Left colon (tissue), 2 donors: ENCODE data around the gene GTF2A1L. TPM values are rescaled to one million over a fixed set of nuclear protein-coding genes. Genes with fewer than 3 reads are reported as not detected.
"Not testable (repeated sequence)": the region's sequence is repeated elsewhere in the genome, so short reads cannot be mapped to it uniquely, and the experiment has no call there.

Experiments
- ATAC-seq: fragments of 200-7000 bp; cut with Tn5 transposase; one replicate; pipeline ENCODE4 v1.9.1; 2020; ENCODE audit warnings: mild to moderate bottlenecking, moderate library complexity
- DNase-seq, 2 donors: peaks; one replicate each; pipeline ENCODE4 v3.0.0-alpha.2; 2020
- intact Hi-C, 2 donors: fragments of 100-400 bp; cut with DNase I in 1 of 2; cut with micrococcal nuclease in 1 of 2; formaldehyde crosslinking; loops; one replicate each; pipeline versions ENCODE4 v1.11.2 to v1.14.0; 2022; cut with DNase I, micrococcal nuclease
- total RNA-seq, 2 donors: library from RNA; stranded (reverse); fragmentation: NEBNext Ultra II Directional; extraction: Animal tissue kit (Norgen Biotek cat#: 25700); gene quantifications; one replicate each; pipeline ENCODE4 v1.2.1, GENCODE V29; 2021
- donor health status: DM: no; HTN: no; CAD: no.
- donor health status: DM: yes; HTN: yes; CAD: no.

Gene GTF2A1L
- total RNA-seq, 2 donors from 2014 or later: not detected

DNA sequence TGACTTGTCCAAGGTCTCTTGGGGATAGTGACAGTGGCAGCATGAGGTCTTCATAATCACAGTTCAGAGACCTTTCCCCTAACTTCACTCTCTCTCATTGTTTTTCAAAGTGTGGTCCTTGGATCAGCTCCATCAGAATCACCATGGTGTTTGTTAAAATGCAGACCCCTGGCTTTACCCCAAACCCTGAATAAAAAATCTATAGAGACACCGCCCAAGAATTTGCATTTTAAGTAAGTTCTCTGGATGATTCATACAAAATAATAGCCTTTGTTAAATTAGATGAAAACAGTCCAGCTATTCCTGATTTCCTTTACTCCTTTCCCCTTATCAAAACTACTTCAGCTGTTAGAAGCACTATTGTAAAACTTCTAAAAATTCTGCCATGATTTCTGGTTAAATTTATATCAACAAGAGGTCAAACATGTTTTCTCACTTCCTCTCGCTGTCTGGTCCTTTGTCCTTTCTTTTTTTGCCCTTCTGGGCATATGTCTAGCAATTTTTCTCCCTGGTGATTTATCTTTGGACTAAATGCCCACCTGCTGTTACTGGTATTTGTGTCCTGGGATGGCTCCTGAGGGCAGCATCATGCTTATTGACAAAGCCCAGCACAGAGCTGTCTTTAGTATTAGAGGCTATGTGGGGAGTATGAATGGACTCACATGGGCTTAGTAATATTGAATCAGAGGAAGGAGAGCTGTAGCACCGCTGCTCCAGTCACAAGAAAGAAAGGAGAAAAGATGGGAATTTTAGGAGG, 74.5 kb downstream of the GTF2A1L start:
- intact Hi-C loops: no loop called here
- ATAC-seq: no peak
- no peak for DNase-seq

DNA sequence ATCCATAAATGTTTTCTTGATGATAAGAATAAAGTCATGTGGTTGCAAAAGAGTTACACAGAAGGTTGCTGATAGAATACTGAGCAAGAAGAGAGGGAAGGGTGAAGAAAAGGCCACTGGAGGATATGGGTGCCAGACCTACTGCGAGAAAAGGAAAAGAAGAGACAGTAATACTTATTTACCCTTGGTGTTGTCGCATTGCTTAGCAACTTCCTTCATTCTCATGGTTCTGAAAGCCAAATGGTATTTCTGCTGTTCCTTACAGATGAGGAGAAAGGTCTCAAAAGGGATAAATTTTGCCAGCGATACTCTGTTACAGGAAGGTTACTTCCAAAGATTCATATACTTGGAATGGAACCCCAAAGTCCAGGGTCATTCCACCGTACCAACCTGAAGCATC, 75.4 kb downstream of the GTF2A1L start:
- intact Hi-C loops: no loop called here
- DNase-seq: no peak
- no peak for ATAC-seq

- ATAC-seq: no peak
- intact Hi-C loops: no loop called here
- DNase-seq: no peak
These were observed 76.0 kb downstream of the GTF2A1L start for GRCh38 chr2:48693645-48694044.

DNA sequence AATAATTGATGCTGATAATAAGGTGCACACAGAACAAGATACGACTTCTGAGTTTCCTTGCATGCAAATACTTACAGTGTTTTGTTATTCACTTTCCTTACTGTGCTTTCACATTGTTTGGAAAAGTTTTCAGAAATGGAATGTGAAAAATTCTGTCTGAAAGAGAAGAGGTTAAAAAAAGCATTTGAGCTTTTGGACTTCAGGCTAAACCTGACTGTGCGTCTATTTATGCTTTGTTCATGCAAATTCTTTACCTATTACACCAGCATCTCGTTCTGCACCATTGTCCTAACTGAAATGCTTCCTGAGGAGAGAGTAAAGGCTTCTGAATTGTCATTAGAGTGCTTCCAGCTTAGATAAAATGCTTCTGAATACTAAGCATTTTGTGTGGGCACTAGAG, 76.5 kb downstream of the GTF2A1L start:
- intact Hi-C loops: no loop called here
- DNase-seq (no peak), ATAC-seq (no peak)

DNA sequence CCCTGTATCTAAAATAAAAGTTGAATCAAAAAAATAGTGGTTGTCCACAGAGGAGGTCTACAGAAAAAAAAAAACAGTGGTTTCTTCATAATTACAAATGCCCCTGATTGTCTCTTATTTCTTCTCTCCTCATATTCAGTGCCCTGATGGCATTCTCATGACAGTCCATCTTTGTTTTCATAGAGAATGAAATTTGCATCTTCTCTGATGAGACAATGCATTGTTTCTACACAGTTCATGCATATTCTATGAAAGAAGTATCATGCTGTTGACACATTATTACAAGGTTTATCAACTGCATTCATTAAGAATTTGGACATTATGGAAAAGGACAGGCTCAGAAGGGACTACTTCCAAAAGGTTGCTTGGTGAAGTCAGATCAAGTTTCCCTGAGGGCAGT, 78.3 kb downstream of the GTF2A1L start:
- no peak for DNase-seq
- intact Hi-C loops: no loop called here
- no peak for ATAC-seq

DNA sequence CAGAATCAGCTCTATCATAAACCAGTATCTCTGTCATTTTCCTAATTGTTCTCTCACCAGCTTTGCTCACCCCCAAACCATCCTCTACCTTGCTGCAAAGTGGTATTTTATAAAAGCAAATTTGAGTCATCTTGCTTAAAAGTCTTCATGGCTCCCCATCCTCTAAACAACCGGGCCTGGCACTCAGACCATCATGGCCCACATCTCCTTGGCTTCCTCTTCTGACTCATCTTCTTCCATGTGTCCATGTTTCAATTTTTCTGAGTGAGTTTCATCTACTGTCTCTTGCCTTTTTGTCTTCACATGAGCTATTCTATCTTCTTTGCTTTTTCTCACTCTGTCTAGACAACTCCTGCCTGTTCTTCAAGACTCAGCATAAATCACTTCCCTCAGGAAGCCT, 79.2 kb downstream of the GTF2A1L start:
- no peak for DNase-seq
- ATAC-seq: no peak
- intact Hi-C loops: no loop called here

DNA sequence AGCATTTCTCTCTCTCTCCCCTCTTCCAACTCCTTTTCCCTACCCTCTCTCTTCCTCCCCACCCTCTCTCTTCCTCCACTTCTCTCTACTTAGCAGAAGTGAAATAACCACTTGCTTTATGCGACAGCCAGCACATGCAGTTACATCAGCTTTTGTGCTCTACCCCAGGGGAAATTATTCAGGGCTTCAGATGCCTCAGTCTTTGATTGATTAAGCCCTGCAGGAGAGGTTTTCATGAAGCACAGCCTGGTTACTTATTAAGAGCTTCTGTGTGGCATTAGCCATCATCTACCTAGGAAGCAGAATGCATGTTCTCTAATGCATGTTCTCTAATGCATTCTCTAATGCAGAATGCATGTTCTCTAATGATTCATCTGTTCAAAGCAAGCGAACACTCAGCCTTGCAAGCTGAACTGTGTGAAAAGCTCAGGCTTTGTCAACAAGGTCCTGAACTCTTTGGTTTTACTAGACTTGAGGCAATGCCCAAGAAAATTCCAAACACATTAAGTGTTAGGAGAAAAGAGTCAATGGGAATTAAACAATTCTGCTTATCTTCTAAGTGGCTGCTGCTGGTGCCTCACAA, 81.8 kb downstream of the GTF2A1L start:
- intact Hi-C loops: no loop called here
- no peak for DNase-seq
- no peak for ATAC-seq

DNA sequence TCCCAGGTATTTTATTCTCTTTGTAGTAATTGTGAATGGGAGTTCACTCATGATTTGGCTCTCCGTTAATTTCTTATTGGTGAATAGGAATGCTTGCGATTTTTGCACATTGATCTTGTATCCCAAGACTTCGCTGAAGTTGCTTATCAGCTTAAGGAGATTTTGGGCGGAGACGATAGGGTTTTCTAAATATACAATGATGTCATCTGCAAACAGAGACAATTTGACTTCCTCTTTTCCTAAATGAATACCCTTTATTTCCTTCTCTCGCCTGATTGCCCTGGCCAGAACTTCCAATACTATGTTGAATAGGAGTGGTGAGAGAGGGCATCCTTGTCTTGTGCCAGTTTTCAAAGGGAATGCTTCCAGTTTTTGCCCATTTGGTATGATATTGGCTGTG, 86.0 kb downstream of the GTF2A1L start:
- intact Hi-C loops, ATAC-seq, DNase-seq: not testable (repeated sequence)

DNA sequence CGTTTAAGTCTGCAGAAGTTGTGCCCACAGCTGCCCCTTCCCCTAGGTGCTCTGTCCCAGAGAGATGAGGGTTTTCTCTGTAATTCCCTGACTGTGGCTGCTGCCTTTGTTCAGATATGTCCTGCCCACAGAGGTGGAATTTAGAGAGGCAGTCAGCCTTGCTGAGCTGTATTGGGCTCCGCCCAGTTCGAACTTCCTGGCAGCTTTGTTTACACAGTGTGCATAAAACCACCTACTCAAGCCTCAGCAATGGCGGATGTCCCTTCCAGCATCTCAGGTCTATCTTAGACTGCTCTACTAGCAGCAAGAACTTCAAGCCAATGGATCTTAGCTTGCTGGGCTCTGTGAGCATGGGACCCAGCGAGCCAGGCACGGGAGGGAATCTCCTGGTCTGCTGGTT, 89.8 kb downstream of the GTF2A1L start:
- peak; percentile 60 to 68 for DNase-seq
- intact Hi-C loops: no loop called here
- peak; percentile 82 for ATAC-seq

GRCh38 chr2:48709096-48710034, 91.7 kb downstream of the GTF2A1L start:
- intact Hi-C loops: no loop called here
- ATAC-seq: no peak
- no peak for DNase-seq

DNA sequence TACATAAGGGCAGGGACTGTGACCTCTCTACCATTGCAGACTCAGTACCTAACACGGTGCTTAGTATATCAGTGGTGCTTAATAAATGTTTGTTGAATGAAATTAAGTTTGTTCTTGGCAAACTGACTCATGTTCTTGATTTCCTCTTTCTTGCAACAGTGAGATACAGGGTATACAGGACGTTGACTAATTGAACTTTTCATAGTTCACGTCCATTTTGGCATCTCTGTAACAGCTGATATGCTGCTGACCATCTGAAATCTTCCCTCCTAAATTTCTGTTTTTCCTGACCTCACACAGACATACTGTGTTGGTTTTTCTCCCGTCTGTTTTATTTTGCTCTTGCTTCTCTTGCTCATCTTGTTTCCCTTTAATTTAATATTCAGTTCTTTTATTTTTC, 93.7 kb downstream of the GTF2A1L start:
- intact Hi-C loops: no loop called here
- DNase-seq (no peak), ATAC-seq (no peak)

DNA sequence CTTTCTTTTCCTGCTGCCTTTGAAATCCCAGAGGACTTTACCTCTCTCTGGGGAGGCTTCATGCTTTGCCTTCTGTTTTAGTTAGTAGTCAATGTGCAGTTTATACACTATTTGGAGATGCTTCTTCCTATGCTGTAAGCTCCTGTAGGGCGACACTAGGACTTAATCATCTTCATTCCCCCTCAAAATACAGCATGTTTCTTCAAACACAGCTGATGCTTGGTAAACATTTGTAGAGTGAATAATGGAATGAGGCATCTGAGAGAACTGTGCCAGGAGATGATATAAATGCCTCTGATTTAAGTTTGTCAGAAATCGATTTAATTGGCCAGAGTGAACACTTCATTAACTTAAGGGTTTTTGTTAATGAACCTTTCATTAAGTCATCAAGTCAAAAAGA, 94.5 kb downstream of the GTF2A1L start:
- intact Hi-C loops: no loop called here
- ATAC-seq (no peak), DNase-seq (no peak)

DNA sequence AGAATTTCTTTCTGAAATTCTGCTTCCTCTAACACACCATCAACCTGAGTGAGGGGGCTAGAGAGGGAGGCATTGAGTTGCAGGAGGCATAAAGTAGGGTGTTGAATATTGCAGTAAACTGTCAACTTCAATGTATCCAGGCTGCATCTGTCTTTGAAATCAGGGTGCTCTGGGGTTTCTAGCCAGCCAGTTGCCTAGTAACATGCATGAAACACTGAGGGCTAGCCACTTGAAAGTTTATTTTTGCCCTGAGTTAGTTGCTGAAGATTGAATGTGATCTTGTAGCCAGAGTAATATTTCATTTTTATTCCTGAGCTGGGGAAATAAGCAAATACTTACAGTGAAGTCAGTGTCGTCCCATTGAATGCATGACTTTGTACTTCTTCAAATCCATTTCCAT, 96.0 kb downstream of the GTF2A1L start:
- DNase-seq: peak in 1 of 2 donors; percentile 4

GRCh38 chr2:48714245-48714644, 96.6 kb downstream of the GTF2A1L start:
- intact Hi-C loops: no loop called here
- ATAC-seq (no peak), DNase-seq (no peak)

More for the DNA sequence above, 96.0 kb downstream of the GTF2A1L start:
- intact Hi-C loops: no loop called here
- no peak for ATAC-seq

DNA sequence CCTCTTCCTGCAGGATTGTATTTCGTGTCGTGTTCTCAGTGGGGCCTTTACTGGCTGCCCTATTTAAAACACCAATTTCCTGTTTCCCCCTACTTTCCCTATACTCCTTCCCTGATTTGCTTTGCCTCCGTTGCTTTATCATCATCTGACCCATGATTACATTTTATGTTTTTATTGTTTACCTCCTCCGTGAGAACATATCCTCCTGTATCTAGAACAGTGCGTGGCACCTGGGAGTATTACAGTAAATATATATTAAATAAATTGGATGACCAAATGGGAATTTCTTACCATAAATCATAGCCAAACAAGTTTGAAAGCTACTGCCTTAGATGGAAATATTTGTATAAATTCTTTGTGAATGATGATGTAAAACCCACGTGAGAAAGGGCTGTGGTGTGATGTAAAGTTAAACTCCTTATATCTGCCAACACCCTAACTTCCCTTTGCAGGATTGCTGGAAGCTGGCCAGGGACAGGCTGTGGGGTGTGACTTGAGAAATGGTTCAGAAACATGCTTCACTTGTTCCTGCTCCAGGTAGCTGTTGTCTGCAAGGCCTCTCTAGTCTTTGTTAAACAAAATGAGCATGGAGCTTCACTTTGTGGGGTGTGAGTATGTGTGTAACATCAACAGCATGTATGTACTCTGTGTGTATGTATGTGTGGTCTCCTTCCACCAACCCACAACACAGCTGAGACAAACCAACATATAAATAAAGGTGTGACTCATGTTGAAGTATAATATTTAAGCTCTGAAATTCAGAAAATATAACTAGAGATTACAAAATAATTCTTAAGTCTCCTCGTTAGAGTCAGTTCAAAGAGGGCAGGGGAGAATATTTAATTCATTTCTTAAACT, 97.6 kb downstream of the GTF2A1L start:
- ATAC-seq: peak; percentile 98
- DNase-seq: peak; percentile 85 to 90
- intact Hi-C loops: no loop called here

DNA sequence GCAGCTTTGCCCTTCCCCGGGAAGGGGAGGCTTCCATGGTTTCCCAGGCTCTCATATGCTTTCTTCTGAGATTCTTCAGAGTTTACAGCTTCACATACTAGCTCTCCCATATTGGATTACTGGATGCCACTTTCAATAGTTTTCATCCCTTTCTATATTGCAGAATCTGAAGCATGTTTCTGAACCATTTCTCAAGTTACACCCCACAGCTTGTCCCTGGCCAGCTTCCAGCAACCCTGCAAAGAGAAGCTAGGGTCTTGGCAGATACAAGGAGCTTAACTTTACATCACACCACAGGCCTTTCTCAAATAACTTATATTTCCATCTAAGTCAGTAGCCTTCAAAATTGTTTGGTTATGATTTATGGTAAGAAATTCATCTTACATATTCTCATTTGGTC, 98.3 kb downstream of the GTF2A1L start:
- DNase-seq (peak in 1 of 2 donors; percentile 9), ATAC-seq (no peak)
- intact Hi-C loops: no loop called here

DNA sequence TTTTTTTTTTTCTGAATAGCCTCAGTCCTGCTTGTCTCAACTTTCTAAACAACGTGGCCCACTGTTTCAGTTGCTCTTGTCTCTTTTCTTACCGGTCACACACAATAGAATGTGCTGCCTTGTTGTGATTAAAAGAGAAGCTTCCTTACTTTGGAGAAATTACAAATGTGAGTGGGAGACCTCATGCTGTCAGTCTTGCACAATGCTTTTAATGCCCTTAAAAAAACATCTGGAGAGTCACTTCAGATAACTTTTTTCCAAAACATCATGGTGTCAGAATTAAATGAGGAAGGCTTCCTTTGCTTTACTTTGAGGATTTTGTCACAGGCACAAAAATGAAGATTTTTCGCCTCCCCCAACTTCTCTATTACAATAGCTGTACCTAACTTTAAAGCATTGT, 100.2 kb downstream of the GTF2A1L start:
- ATAC-seq (no peak), DNase-seq (no peak)
- intact Hi-C loops: no loop called here

GRCh38 chr2:48719480-48720177, 102.0 kb downstream of the GTF2A1L start:
- no peak for ATAC-seq
- intact Hi-C loops: no loop called here
- DNase-seq: no peak
